ENCODE data around the gene DGKI.

Gene DGKI

GRCh38 chr7:137795211-137795610 is 51.6 kb downstream of the DGKI start:
- Histone ChIP-seq H3K79me2 (ENCODE audit: insufficient read depth, low read depth) (no peaks in the 10 kb centered on the region), H3K9ac (no peak overlapping the region), H3K4me2 (no peak overlapping the region), H3K36me3 (ENCODE audit: insufficient read depth) (no peaks in the 10 kb centered on the region), H3K4me1 (ENCODE audit: low read depth, poor library complexity, severe bottlenecking) (no peaks in the 10 kb centered on the region), H3K27me3 (ENCODE audit: insufficient read depth, low read depth) (no peaks in the 10 kb centered on the region), H3K27ac (no peak overlapping the region), H3K4me3 (IDR thresholded peaks at IDR 0.05; ENCODE audit: insufficient read depth, low read depth, low read length) (no peak overlapping the region), H2AFZ (ENCODE audit: low read depth) (no peak overlapping the region), H4K20me1 (ENCODE audit: insufficient read depth) (no peaks in the 10 kb centered on the region)
- TF ChIP-seq, protein P1, sequence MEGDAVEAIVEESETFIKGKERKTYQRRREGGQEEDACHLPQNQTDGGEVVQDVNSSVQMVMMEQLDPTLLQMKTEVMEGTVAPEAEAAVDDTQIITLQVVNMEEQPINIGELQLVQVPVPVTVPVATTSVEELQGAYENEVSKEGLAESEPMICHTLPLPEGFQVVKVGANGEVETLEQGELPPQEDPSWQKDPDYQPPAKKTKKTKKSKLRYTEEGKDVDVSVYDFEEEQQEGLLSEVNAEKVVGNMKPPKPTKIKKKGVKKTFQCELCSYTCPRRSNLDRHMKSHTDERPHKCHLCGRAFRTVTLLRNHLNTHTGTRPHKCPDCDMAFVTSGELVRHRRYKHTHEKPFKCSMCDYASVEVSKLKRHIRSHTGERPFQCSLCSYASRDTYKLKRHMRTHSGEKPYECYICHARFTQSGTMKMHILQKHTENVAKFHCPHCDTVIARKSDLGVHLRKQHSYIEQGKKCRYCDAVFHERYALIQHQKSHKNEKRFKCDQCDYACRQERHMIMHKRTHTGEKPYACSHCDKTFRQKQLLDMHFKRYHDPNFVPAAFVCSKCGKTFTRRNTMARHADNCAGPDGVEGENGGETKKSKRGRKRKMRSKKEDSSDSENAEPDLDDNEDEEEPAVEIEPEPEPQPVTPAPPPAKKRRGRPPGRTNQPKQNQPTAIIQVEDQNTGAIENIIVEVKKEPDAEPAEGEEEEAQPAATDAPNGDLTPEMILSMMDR (conservative IDR thresholded peaks at IDR 0.05; ENCODE audit: low read depth, low read length), result no peak

- no peaks in the 10 kb centered on the region for H3K27me3 ChIP-seq (ENCODE audit: insufficient read depth, low read depth)
- no peaks in the 10 kb centered on the region for H4K20me1 ChIP-seq (ENCODE audit: insufficient read depth)
- no peak overlapping the region for H3K27ac ChIP-seq
- no peaks in the 10 kb centered on the region for H3K4me1 ChIP-seq (ENCODE audit: low read depth, poor library complexity, severe bottlenecking)
- H3K79me2 ChIP-seq (ENCODE audit: insufficient read depth, low read depth), result no peaks in the 10 kb centered on the region
- H3K4me3 ChIP-seq (IDR thresholded peaks at IDR 0.05; ENCODE audit: insufficient read depth, low read depth, low read length), result no peak overlapping the region
- TF ChIP-seq, protein P1 (conservative IDR thresholded peaks at IDR 0.05; ENCODE audit: low read depth, low read length), result no peak
- H2AFZ ChIP-seq (ENCODE audit: low read depth), result no peak overlapping the region
- H3K4me2 ChIP-seq, result no peak overlapping the region
- H3K9ac ChIP-seq, result no peak overlapping the region
- no peaks in the 10 kb centered on the region for H3K36me3 ChIP-seq (ENCODE audit: insufficient read depth)
Observed at GRCh38 chr7:137791930-137792329, 54.8 kb downstream of the DGKI start.

- no peak overlapping the region for H3K27ac ChIP-seq
- TF ChIP-seq, protein P1 (conservative IDR thresholded peaks at IDR 0.05; ENCODE audit: low read depth, low read length), result no peak
- no peaks in the 10 kb centered on the region for H4K20me1 ChIP-seq (ENCODE audit: insufficient read depth)
- H3K27me3 ChIP-seq (ENCODE audit: insufficient read depth, low read depth), result no peaks in the 10 kb centered on the region
- no peaks in the 10 kb centered on the region for H3K4me1 ChIP-seq (ENCODE audit: low read depth, poor library complexity, severe bottlenecking)
- H2AFZ ChIP-seq (ENCODE audit: low read depth), result no peak overlapping the region
- no peak overlapping the region for H3K4me2 ChIP-seq
- H3K9ac ChIP-seq, result no peak overlapping the region
- no peaks in the 10 kb centered on the region for H3K36me3 ChIP-seq (ENCODE audit: insufficient read depth)
- no peaks in the 10 kb centered on the region for H3K79me2 ChIP-seq (ENCODE audit: insufficient read depth, low read depth)
- H3K4me3 ChIP-seq (IDR thresholded peaks at IDR 0.05; ENCODE audit: insufficient read depth, low read depth, low read length), result no peak overlapping the region
Observed at GRCh38 chr7:137790828-137791227, 55.9 kb downstream of the DGKI start.

- no peaks in the 10 kb centered on the region for H3K36me3 ChIP-seq (ENCODE audit: insufficient read depth)
- H4K20me1 ChIP-seq (ENCODE audit: insufficient read depth), result no peaks in the 10 kb centered on the region
- H3K79me2 ChIP-seq (ENCODE audit: insufficient read depth, low read depth), result no peaks in the 10 kb centered on the region
- H3K9ac ChIP-seq, result no peak overlapping the region
- H3K4me1 ChIP-seq (ENCODE audit: low read depth, poor library complexity, severe bottlenecking), result no peaks in the 10 kb centered on the region
- no peak overlapping the region for H3K4me2 ChIP-seq
- H3K27me3 ChIP-seq (ENCODE audit: insufficient read depth, low read depth), result no peaks in the 10 kb centered on the region
- H2AFZ ChIP-seq (ENCODE audit: low read depth), result no peak overlapping the region
- TF ChIP-seq, protein P1 (conservative IDR thresholded peaks at IDR 0.05; ENCODE audit: low read depth, low read length), result no peak
- H3K27ac ChIP-seq, result no peak overlapping the region
- no peak overlapping the region for H3K4me3 ChIP-seq (IDR thresholded peaks at IDR 0.05; ENCODE audit: insufficient read depth, low read depth, low read length)
Observed at GRCh38 chr7:137789215-137789882, 57.4 kb downstream of the DGKI start.

Data from KMS-11 (cell line).